Mesendoderm (in vitro differentiated cells): ENCODE results near the gene TIMP2.
A peak's percentile ranks its signal among the peaks of the same experiment; 100 is the strongest.

Source experiments
- DNase-seq: peaks from one replicate; pipeline ENCODE4 v3.0.0; 2013
- H2AK5ac ChIP-seq: 2 replicates; pipeline ENCODE4 v1.6.1; 2013; ENCODE audit warnings: low read length, inconsistent platforms
- H2BK120ac ChIP-seq: 2 replicates; pipeline ENCODE4 v1.6.1; 2013; ENCODE audit warnings: low read depth, mild to moderate bottlenecking, low read length, moderate library complexity, mixed read lengths
- H2BK15ac ChIP-seq: replicated peaks from 2 replicates; pipeline ENCODE4 v1.6.1; 2013; ENCODE audit warnings: low read depth, mild to moderate bottlenecking, moderate library complexity
- H2BK5ac ChIP-seq: 2 replicates; pipeline ENCODE4 v1.6.1; 2013; ENCODE audit warnings: low read length, inconsistent platforms
- H3K18ac ChIP-seq: 2 replicates; pipeline ENCODE4 v1.6.1; 2013; ENCODE audit warnings: mild to moderate bottlenecking, low read length, mixed read lengths
- H3K23ac ChIP-seq: one replicate; pipeline ENCODE4 v1.6.1; 2013; ENCODE audit warnings: low read length
- H3K27ac ChIP-seq: 2 replicates; pipeline ENCODE4 v1.5.1; 2013; ENCODE audit warnings: low read depth, mild to moderate bottlenecking, inconsistent platforms, low read length, moderate library complexity
- H3K27me3 ChIP-seq: 2 replicates; pipeline ENCODE4 v1.6.1; 2013; ENCODE audit warnings: low read length, control low read depth, mild to moderate bottlenecking, inconsistent platforms; ENCODE audit not compliant: insufficient read depth, poor library complexity
- H3K36me3 ChIP-seq: 2 replicates; pipeline ENCODE4 v1.6.1; 2013; ENCODE audit warnings: low read length, inconsistent platforms; ENCODE audit not compliant: control insufficient read depth, insufficient read depth
- H3K4ac ChIP-seq: one replicate; pipeline ENCODE4 v1.6.1; 2013; ENCODE audit warnings: low read depth, mild to moderate bottlenecking, low read length, moderate library complexity
- H3K4me1 ChIP-seq: 2 replicates; pipeline ENCODE4 v1.6.1; 2013; ENCODE audit warnings: low read depth, low read length, inconsistent platforms; ENCODE audit not compliant: control insufficient read depth
- H3K4me2 ChIP-seq: 2 replicates; pipeline ENCODE4 v1.6.1; 2013; ENCODE audit warnings: low read length
- H3K4me3 ChIP-seq: 2 replicates; pipeline ENCODE4 v1.5.1; 2013; ENCODE audit warnings: mild to moderate bottlenecking, low read length
- H3K56ac ChIP-seq: one replicate; pipeline ENCODE4 v1.6.1; 2013; ENCODE audit warnings: low read length
- H3K79me1 ChIP-seq: 2 replicates; pipeline ENCODE4 v1.6.1; 2013; ENCODE audit warnings: low read length, inconsistent platforms
- H3K79me2 ChIP-seq: 2 replicates; pipeline ENCODE4 v1.6.1; 2013; ENCODE audit warnings: mild to moderate bottlenecking, low read length; ENCODE audit not compliant: control insufficient read depth, insufficient read depth
- H3K9ac ChIP-seq: 2 replicates; pipeline ENCODE4 v1.6.1; 2013; ENCODE audit warnings: low read length, inconsistent platforms
- H4K5ac ChIP-seq: one replicate; pipeline ENCODE4 v1.6.1; 2013; ENCODE audit warnings: low read length
- H4K8ac ChIP-seq: one replicate; pipeline ENCODE4 v1.6.1; 2013; ENCODE audit warnings: low read depth, mild to moderate bottlenecking, control low read depth, low read length, moderate library complexity
- WGBS: extraction: QIAGEN DNeasy Blood & Tissue Kit; methylation state at CpG from one replicate; pipeline ENCODE4 v1.1.7; 2013; ENCODE audit warnings: low lambda C conversion rate, missing lambda C conversion rate; ENCODE audit not compliant: insufficient coverage; ENCODE audit errors: extremely low coverage; 5-methylcytosine and 5-hydroxymethylcytosine counted together

The TIMP2 gene

DNA sequence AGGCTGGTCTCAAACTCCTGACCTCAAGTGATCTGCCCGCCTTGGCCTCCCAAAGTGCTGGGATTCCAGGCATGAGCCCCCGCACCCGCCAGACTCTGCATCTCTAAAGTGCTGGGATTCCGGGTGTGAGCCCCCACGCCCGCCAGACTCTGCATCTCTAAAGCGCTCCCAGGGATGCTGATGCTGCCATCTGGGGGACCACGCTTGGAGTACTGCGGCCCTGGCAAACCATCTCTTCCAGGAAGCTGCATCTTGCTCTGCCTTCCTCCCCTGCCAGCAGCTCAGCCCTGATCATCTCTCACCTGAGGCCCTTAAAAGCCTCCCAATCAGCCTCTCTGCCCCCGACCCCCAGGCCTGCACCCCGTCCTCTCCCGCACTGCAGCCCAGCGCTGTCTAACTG, 26.2 kb downstream of the TIMP2 start:
- no CpG with 5 or more reads among the region's 13 CpGs for WGBS
- Histone ChIP-seq H4K5ac (no peak overlapping the region), H3K79me1 (peaks cover 4% of the 10 kb centered on the region), H3K4me2 (no peak overlapping the region), H3K36me3 (no peaks in the 10 kb centered on the region), H3K79me2 (no peaks in the 10 kb centered on the region), H3K23ac (no peak overlapping the region), H2BK5ac (no peak overlapping the region), H3K9ac (no peak overlapping the region), H4K8ac (no peak overlapping the region), H2BK15ac (no peak overlapping the region), H3K27me3 (no peaks in the 10 kb centered on the region), H3K27ac (no peak overlapping the region), H3K4me3 (no peak overlapping the region), H2AK5ac (no peak overlapping the region), H3K56ac (no peak overlapping the region), H2BK120ac (no peak overlapping the region), H3K4me1 (no peaks in the 10 kb centered on the region), H3K4ac (no peak overlapping the region), H3K18ac (no peak overlapping the region)
- no peak for DNase-seq

GRCh38 chr17:78898075-78898836, 26.9 kb downstream of the TIMP2 start:
- Histone ChIP-seq H4K8ac (no peak overlapping the region), H3K4ac (no peak overlapping the region), H3K4me1 (no peaks in the 10 kb centered on the region), H3K36me3 (no peaks in the 10 kb centered on the region), H2BK15ac (no peak overlapping the region), H3K4me2 (no peak overlapping the region), H3K79me2 (no peaks in the 10 kb centered on the region), H4K5ac (no peak overlapping the region), H3K23ac (no peak overlapping the region), H3K79me1 (peaks cover 4% of the 10 kb centered on the region), H2AK5ac (no peak overlapping the region), H3K56ac (no peak overlapping the region), H3K27ac (no peak overlapping the region), H2BK5ac (no peak overlapping the region), H3K4me3 (no peak overlapping the region), H3K9ac (no peak overlapping the region), H2BK120ac (no peak overlapping the region), H3K18ac (no peak overlapping the region), H3K27me3 (no peaks in the 10 kb centered on the region)
- no peak for DNase-seq
- WGBS: no CpG with 5 or more reads among the region's 17 CpGs

- DNase-seq: no peak
- Histone ChIP-seq H3K4me1 (no peaks in the 10 kb centered on the region), H3K18ac (no peak overlapping the region), H2BK5ac (no peak overlapping the region), H2AK5ac (no peak overlapping the region), H2BK15ac (no peak overlapping the region), H4K5ac (no peak overlapping the region), H3K9ac (no peak overlapping the region), H3K79me1 (peaks cover 6% of the 10 kb centered on the region), H3K79me2 (no peaks in the 10 kb centered on the region), H2BK120ac (no peak overlapping the region), H3K36me3 (no peaks in the 10 kb centered on the region), H3K4me3 (no peak overlapping the region), H4K8ac (no peak overlapping the region), H3K27me3 (no peaks in the 10 kb centered on the region), H3K4ac (no peak overlapping the region), H3K56ac (no peak overlapping the region), H3K4me2 (no peak overlapping the region), H3K23ac (no peak overlapping the region), H3K27ac (no peak overlapping the region)
- WGBS: no CpG with 5 or more reads among the region's 7 CpGs
These were observed 27.5 kb downstream of the TIMP2 start for GRCh38 chr17:78897664-78898047.

GRCh38 chr17:78896834-78897663, 28.1 kb downstream of the TIMP2 start:
- no peak overlapping the region for H3K9ac ChIP-seq
- H4K8ac ChIP-seq: no peak overlapping the region
- no peaks in the 10 kb centered on the region for H3K27me3 ChIP-seq
- H4K5ac ChIP-seq: no peak overlapping the region
- WGBS: no CpG with 5 or more reads among the region's 34 CpGs
- no peak overlapping the region for H2BK15ac ChIP-seq
- no peaks in the 10 kb centered on the region for H3K36me3 ChIP-seq
- no peak overlapping the region for H3K4ac ChIP-seq
- no peak overlapping the region for H3K18ac ChIP-seq
- no peak overlapping the region for H2BK120ac ChIP-seq
- no peak for DNase-seq
- H2BK5ac ChIP-seq: no peak overlapping the region
- peak overlapping the region; percentile 34 for H3K56ac ChIP-seq
- H3K4me1 ChIP-seq: no peaks in the 10 kb centered on the region
- peaks cover 6% of the 10 kb centered on the region for H3K79me1 ChIP-seq
- H3K4me2 ChIP-seq: no peak overlapping the region
- H3K79me2 ChIP-seq: no peaks in the 10 kb centered on the region
- H3K27ac ChIP-seq: no peak overlapping the region
- H2AK5ac ChIP-seq: no peak overlapping the region
- no peak overlapping the region for H3K23ac ChIP-seq
- no peak overlapping the region for H3K4me3 ChIP-seq

DNA sequence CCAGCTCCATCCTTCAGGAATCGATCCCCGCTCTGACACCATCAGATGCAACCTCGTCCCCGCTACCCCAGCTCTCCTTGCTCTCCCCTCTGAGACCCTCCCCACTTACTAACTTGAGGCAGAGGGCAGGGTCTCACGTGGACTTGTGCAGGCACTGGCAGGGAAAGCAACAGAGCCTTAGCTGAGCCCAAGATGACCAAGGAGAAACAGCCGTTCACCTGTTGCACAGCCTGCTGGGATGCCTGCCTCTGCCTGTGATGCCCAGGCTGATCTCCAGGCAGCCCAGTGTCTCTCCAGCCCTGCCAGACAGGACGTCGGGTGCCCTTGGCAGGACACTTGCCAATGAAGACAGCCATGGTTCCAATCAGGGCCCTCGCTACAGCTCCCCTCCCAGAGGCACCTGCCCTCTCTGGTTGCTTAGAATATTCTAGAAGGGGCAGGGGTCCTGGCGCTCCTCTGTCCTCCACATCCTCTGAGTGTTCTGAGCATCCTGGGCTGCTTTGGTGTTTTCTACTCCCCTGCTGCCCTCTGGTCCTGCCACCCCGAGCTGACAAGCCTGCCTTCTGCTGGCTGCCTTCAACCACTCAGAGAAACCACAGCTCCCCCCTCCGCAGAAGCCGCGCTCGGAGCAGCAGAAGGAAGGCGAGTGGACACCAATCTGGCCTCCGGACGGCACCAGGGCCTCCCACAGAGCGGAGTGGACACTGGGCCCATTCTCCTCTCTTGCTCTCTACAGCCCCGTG, 28.9 kb downstream of the TIMP2 start:
- H3K27ac ChIP-seq: no peak overlapping the region
- no peak overlapping the region for H2BK120ac ChIP-seq
- H3K4ac ChIP-seq: no peak overlapping the region
- no peak overlapping the region for H3K18ac ChIP-seq
- no peak overlapping the region for H4K8ac ChIP-seq
- no CpG with 5 or more reads among the region's 20 CpGs for WGBS
- H2AK5ac ChIP-seq: no peak overlapping the region
- H3K4me2 ChIP-seq: no peak overlapping the region
- no peak overlapping the region for H3K56ac ChIP-seq
- H3K4me3 ChIP-seq: no peak overlapping the region
- H3K79me1 ChIP-seq: peaks cover 6% of the 10 kb centered on the region
- no peak for DNase-seq
- H4K5ac ChIP-seq: no peak overlapping the region
- no peaks in the 10 kb centered on the region for H3K4me1 ChIP-seq
- no peak overlapping the region for H2BK5ac ChIP-seq
- H2BK15ac ChIP-seq: no peak overlapping the region
- H3K9ac ChIP-seq: no peak overlapping the region
- no peaks in the 10 kb centered on the region for H3K79me2 ChIP-seq
- H3K36me3 ChIP-seq: no peaks in the 10 kb centered on the region
- no peak overlapping the region for H3K23ac ChIP-seq
- no peaks in the 10 kb centered on the region for H3K27me3 ChIP-seq
